ENCODE measurements around the gene DUT.

DUT gene

GRCh38 chr15:48375767-48376166 is 44.5 kb downstream of the DUT start:
- H3K36me3 ChIP-seq (ENCODE audit: low read length): no peaks in the 10 kb centered on the region
- no peaks in the 10 kb centered on the region for H3K27me3 ChIP-seq (ENCODE audit: low read length)
- H3K9me2 ChIP-seq (replicated peaks; ENCODE audit: insufficient read depth, low read length): no peaks in the 10 kb centered on the region
- H3F3A ChIP-seq (ENCODE audit: insufficient read depth): no peaks in the 10 kb centered on the region
- no peak overlapping the region for H3K4me2 ChIP-seq (ENCODE audit: low read depth, low read length, poor library complexity, severe bottlenecking)
- no peaks in the 10 kb centered on the region for H3K79me2 ChIP-seq (ENCODE audit: insufficient read depth, low read length)
- H3K27ac ChIP-seq (ENCODE audit: low read depth, low read length): no peak overlapping the region
- no peaks in the 10 kb centered on the region for H4K20me1 ChIP-seq (ENCODE audit: low read depth, low read length)
- no peak overlapping the region for H2AFZ ChIP-seq (ENCODE audit: low read depth, low read length, severe bottlenecking)
- H3K9me3 ChIP-seq (ENCODE audit: insufficient read depth, low read length): no peaks in the 10 kb centered on the region
- H3K9ac ChIP-seq (ENCODE audit: low read length): no peak overlapping the region
- no peak overlapping the region for H3K4me3 ChIP-seq (ENCODE audit: insufficient read depth, low read length, poor library complexity, severe bottlenecking)
- TF ChIP-seq CTCF (IDR thresholded peaks at IDR 0.05; ENCODE audit: insufficient read depth, low read length, poor library complexity, severe bottlenecking) (no peak), EZH2phosphoT487 (conservative IDR thresholded peaks at IDR 0.05; ENCODE audit: low read length) (no peak)

- H3K27me3 ChIP-seq (ENCODE audit: low read length): no peaks in the 10 kb centered on the region
- no peaks in the 10 kb centered on the region for H3K36me3 ChIP-seq (ENCODE audit: low read length)
- no peak overlapping the region for H3K9ac ChIP-seq (ENCODE audit: low read length)
- no peak overlapping the region for H2AFZ ChIP-seq (ENCODE audit: low read depth, low read length, severe bottlenecking)
- TF ChIP-seq EZH2phosphoT487 (conservative IDR thresholded peaks at IDR 0.05; ENCODE audit: low read length) (no peak), CTCF (IDR thresholded peaks at IDR 0.05; ENCODE audit: insufficient read depth, low read length, poor library complexity, severe bottlenecking) (no peak)
- no peak overlapping the region for H3K4me3 ChIP-seq (ENCODE audit: insufficient read depth, low read length, poor library complexity, severe bottlenecking)
- H4K20me1 ChIP-seq (ENCODE audit: low read depth, low read length): no peaks in the 10 kb centered on the region
- H3K79me2 ChIP-seq (ENCODE audit: insufficient read depth, low read length): no peaks in the 10 kb centered on the region
- no peak overlapping the region for H3K27ac ChIP-seq (ENCODE audit: low read depth, low read length)
- no peak overlapping the region for H3K4me2 ChIP-seq (ENCODE audit: low read depth, low read length, poor library complexity, severe bottlenecking)
- no peaks in the 10 kb centered on the region for H3F3A ChIP-seq (ENCODE audit: insufficient read depth)
- no peaks in the 10 kb centered on the region for H3K9me3 ChIP-seq (ENCODE audit: insufficient read depth, low read length)
- H3K9me2 ChIP-seq (replicated peaks; ENCODE audit: insufficient read depth, low read length): no peaks in the 10 kb centered on the region
Measured at GRCh38 chr15:48380198-48380597, 49.0 kb downstream of the DUT start.

GRCh38 chr15:48381861-48382260 is 50.6 kb downstream of the DUT start:
- H3K4me3 ChIP-seq (ENCODE audit: insufficient read depth, low read length, poor library complexity, severe bottlenecking): no peak overlapping the region
- H3K4me2 ChIP-seq (ENCODE audit: low read depth, low read length, poor library complexity, severe bottlenecking): no peak overlapping the region
- no peaks in the 10 kb centered on the region for H3K27me3 ChIP-seq (ENCODE audit: low read length)
- H3K9me2 ChIP-seq (replicated peaks; ENCODE audit: insufficient read depth, low read length): no peaks in the 10 kb centered on the region
- H3K27ac ChIP-seq (ENCODE audit: low read depth, low read length): no peak overlapping the region
- no peak overlapping the region for H3K9ac ChIP-seq (ENCODE audit: low read length)
- H3F3A ChIP-seq (ENCODE audit: insufficient read depth): no peaks in the 10 kb centered on the region
- H3K9me3 ChIP-seq (ENCODE audit: insufficient read depth, low read length): no peaks in the 10 kb centered on the region
- no peaks in the 10 kb centered on the region for H3K79me2 ChIP-seq (ENCODE audit: insufficient read depth, low read length)
- H4K20me1 ChIP-seq (ENCODE audit: low read depth, low read length): no peaks in the 10 kb centered on the region
- TF ChIP-seq EZH2phosphoT487 (conservative IDR thresholded peaks at IDR 0.05; ENCODE audit: low read length): no peak
- no peak for TF ChIP-seq CTCF (IDR thresholded peaks at IDR 0.05; ENCODE audit: insufficient read depth, low read length, poor library complexity, severe bottlenecking)
- H2AFZ ChIP-seq (ENCODE audit: low read depth, low read length, severe bottlenecking): no peak overlapping the region
- no peaks in the 10 kb centered on the region for H3K36me3 ChIP-seq (ENCODE audit: low read length)
